Body of pancreas (tissue), 4 donors: ENCODE results near the gene CAMK1G.

ENCODE experiments used
- POLR2A ChIP-seq, 3 donors: fragments of 450-650 bp; IDR thresholded peaks; one replicate each; pipeline ENCODE4 v1.6.1; 2016; ENCODE audit warnings: antibody characterized with exemption in 3 of 3, mild to moderate bottlenecking in 2 of 3
- TF ChIP-seq, protein P1 (sequence below), 7 experiments: fragments of 450-650 bp in 4 of 7; fragments of 200-600 bp in 3 of 7; sonication (generic) in 3 of 7; IDR thresholded peaks; one replicate each; pipeline ENCODE4 v1.5.1; 2016 to 2019; ENCODE audit warnings: antibody characterized with exemption in 7 of 7

- TF ChIP-seq, protein P1, sequence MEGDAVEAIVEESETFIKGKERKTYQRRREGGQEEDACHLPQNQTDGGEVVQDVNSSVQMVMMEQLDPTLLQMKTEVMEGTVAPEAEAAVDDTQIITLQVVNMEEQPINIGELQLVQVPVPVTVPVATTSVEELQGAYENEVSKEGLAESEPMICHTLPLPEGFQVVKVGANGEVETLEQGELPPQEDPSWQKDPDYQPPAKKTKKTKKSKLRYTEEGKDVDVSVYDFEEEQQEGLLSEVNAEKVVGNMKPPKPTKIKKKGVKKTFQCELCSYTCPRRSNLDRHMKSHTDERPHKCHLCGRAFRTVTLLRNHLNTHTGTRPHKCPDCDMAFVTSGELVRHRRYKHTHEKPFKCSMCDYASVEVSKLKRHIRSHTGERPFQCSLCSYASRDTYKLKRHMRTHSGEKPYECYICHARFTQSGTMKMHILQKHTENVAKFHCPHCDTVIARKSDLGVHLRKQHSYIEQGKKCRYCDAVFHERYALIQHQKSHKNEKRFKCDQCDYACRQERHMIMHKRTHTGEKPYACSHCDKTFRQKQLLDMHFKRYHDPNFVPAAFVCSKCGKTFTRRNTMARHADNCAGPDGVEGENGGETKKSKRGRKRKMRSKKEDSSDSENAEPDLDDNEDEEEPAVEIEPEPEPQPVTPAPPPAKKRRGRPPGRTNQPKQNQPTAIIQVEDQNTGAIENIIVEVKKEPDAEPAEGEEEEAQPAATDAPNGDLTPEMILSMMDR (IDR thresholded peaks at IDR 0.05): no peak
- no peak for TF ChIP-seq POLR2A (IDR thresholded peaks at IDR 0.05)
Observed at GRCh38 chr1:209567698-209568175, 15.8 kb upstream of the CAMK1G start.
